Rectal smooth muscle tissue (tissue), 1 donor: Measurements from ENCODE around the gene BPIFA1.

Source experiments
- H3K27ac ChIP-seq: one replicate; pipeline ENCODE4 v1.7.0; 2013; ENCODE audit warnings: low read depth, low read length, inconsistent platforms
- H3K27me3 ChIP-seq: one replicate; pipeline ENCODE4 v1.7.0; 2013; ENCODE audit warnings: low read length; ENCODE audit not compliant: control insufficient read depth, insufficient read depth
- H3K36me3 ChIP-seq: one replicate; pipeline ENCODE4 v1.7.0; 2013; ENCODE audit warnings: low read length; ENCODE audit not compliant: control insufficient read depth, insufficient read depth
- H3K4me1 ChIP-seq: one replicate; pipeline ENCODE4 v1.7.0; 2013; ENCODE audit warnings: low read length; ENCODE audit not compliant: control insufficient read depth, insufficient read depth
- H3K4me3 ChIP-seq: one replicate; pipeline ENCODE4 v1.7.0; 2013; ENCODE audit warnings: low read length
- H3K9ac ChIP-seq: one replicate; pipeline ENCODE4 v1.7.0; 2013; ENCODE audit warnings: low read length

The BPIFA1 gene

GRCh38 chr20:33246077-33246476, 10.3 kb downstream of the BPIFA1 start:
- Histone ChIP-seq H3K9ac (no peak overlapping the region), H3K27me3 (no peaks in the 10 kb centered on the region), H3K4me3 (no peak overlapping the region), H3K36me3 (no peaks in the 10 kb centered on the region), H3K27ac (no peak overlapping the region), H3K4me1 (no peaks in the 10 kb centered on the region)

- Histone ChIP-seq H3K36me3 (no peaks in the 10 kb centered on the region), H3K4me3 (no peak overlapping the region), H3K9ac (no peak overlapping the region), H3K27me3 (no peaks in the 10 kb centered on the region), H3K4me1 (no peaks in the 10 kb centered on the region), H3K27ac (no peak overlapping the region)
These were observed 13.7 kb downstream of the BPIFA1 start for GRCh38 chr20:33249456-33249855.

- H3K9ac ChIP-seq: no peak overlapping the region
- H3K4me1 ChIP-seq: no peaks in the 10 kb centered on the region
- H3K4me3 ChIP-seq: no peak overlapping the region
- no peaks in the 10 kb centered on the region for H3K36me3 ChIP-seq
- H3K27ac ChIP-seq: no peak overlapping the region
- no peaks in the 10 kb centered on the region for H3K27me3 ChIP-seq
These were observed 14.9 kb downstream of the BPIFA1 start for GRCh38 chr20:33250666-33251065.

GRCh38 chr20:33251496-33251895, 15.7 kb downstream of the BPIFA1 start:
- Histone ChIP-seq H3K36me3 (no peaks in the 10 kb centered on the region), H3K4me3 (no peak overlapping the region), H3K4me1 (no peaks in the 10 kb centered on the region), H3K27ac (no peak overlapping the region), H3K9ac (no peak overlapping the region), H3K27me3 (no peaks in the 10 kb centered on the region)

- Histone ChIP-seq H3K4me3 (no peak overlapping the region), H3K9ac (no peak overlapping the region), H3K36me3 (no peaks in the 10 kb centered on the region), H3K27ac (no peak overlapping the region), H3K27me3 (no peaks in the 10 kb centered on the region), H3K4me1 (no peaks in the 10 kb centered on the region)
These were observed 16.7 kb downstream of the BPIFA1 start for GRCh38 chr20:33252460-33252859.

- no peak overlapping the region for H3K9ac ChIP-seq
- H3K4me1 ChIP-seq: no peaks in the 10 kb centered on the region
- H3K27ac ChIP-seq: no peak overlapping the region
- no peak overlapping the region for H3K4me3 ChIP-seq
- no peaks in the 10 kb centered on the region for H3K36me3 ChIP-seq
- H3K27me3 ChIP-seq: no peaks in the 10 kb centered on the region
These were observed 19.2 kb downstream of the BPIFA1 start for GRCh38 chr20:33255005-33255404.

- Histone ChIP-seq H3K4me3 (no peak overlapping the region), H3K4me1 (no peaks in the 10 kb centered on the region), H3K27ac (no peak overlapping the region), H3K27me3 (no peaks in the 10 kb centered on the region), H3K36me3 (no peaks in the 10 kb centered on the region), H3K9ac (no peak overlapping the region)
These were observed 21.4 kb downstream of the BPIFA1 start for GRCh38 chr20:33257237-33257636.

GRCh38 chr20:33259371-33259770, 23.6 kb downstream of the BPIFA1 start:
- no peak overlapping the region for H3K27ac ChIP-seq
- H3K36me3 ChIP-seq: no peaks in the 10 kb centered on the region
- H3K27me3 ChIP-seq: no peaks in the 10 kb centered on the region
- H3K9ac ChIP-seq: no peak overlapping the region
- H3K4me1 ChIP-seq: no peaks in the 10 kb centered on the region
- H3K4me3 ChIP-seq: no peak overlapping the region

- Histone ChIP-seq H3K4me3 (no peak overlapping the region), H3K27me3 (no peaks in the 10 kb centered on the region), H3K36me3 (no peaks in the 10 kb centered on the region), H3K9ac (no peak overlapping the region), H3K27ac (no peak overlapping the region), H3K4me1 (no peaks in the 10 kb centered on the region)
These were observed 25.7 kb downstream of the BPIFA1 start for GRCh38 chr20:33261465-33261864.

GRCh38 chr20:33262658-33263065, 26.9 kb downstream of the BPIFA1 start:
- no peak overlapping the region for H3K27ac ChIP-seq
- H3K4me1 ChIP-seq: no peaks in the 10 kb centered on the region
- no peak overlapping the region for H3K9ac ChIP-seq
- no peak overlapping the region for H3K4me3 ChIP-seq
- no peaks in the 10 kb centered on the region for H3K36me3 ChIP-seq
- H3K27me3 ChIP-seq: no peaks in the 10 kb centered on the region

GRCh38 chr20:33263784-33264183, 28.0 kb downstream of the BPIFA1 start:
- no peaks in the 10 kb centered on the region for H3K36me3 ChIP-seq
- H3K4me1 ChIP-seq: no peaks in the 10 kb centered on the region
- H3K27me3 ChIP-seq: no peaks in the 10 kb centered on the region
- H3K27ac ChIP-seq: no peak overlapping the region
- no peak overlapping the region for H3K9ac ChIP-seq
- H3K4me3 ChIP-seq: no peak overlapping the region

GRCh38 chr20:33267701-33268100, 31.9 kb downstream of the BPIFA1 start:
- no peak overlapping the region for H3K9ac ChIP-seq
- no peaks in the 10 kb centered on the region for H3K27me3 ChIP-seq
- no peaks in the 10 kb centered on the region for H3K4me1 ChIP-seq
- H3K27ac ChIP-seq: no peak overlapping the region
- H3K36me3 ChIP-seq: no peaks in the 10 kb centered on the region
- no peak overlapping the region for H3K4me3 ChIP-seq

- H3K27me3 ChIP-seq: no peaks in the 10 kb centered on the region
- H3K27ac ChIP-seq: no peak overlapping the region
These were observed 36.5 kb downstream of the BPIFA1 start for GRCh38 chr20:33272155-33272873.

More at GRCh38 chr20:33272155-33272873, 36.5 kb downstream of the BPIFA1 start:
- no peak overlapping the region for H3K4me3 ChIP-seq
- no peak overlapping the region for H3K9ac ChIP-seq
- no peaks in the 10 kb centered on the region for H3K36me3 ChIP-seq
- no peaks in the 10 kb centered on the region for H3K4me1 ChIP-seq
